IMR-90 (cell line): ENCODE data around the gene ZNRD2. TPM values are rescaled to one million over a fixed set of nuclear protein-coding genes. Genes with fewer than 3 reads are reported as not detected.

Source experiments
- ATAC-seq: fragments of 200-7000 bp; cut with Tn5 transposase; 2 replicates; pipeline ENCODE4 v1.9.1; 2020; ENCODE audit warnings: low read depth, mild to moderate bottlenecking, moderate library complexity
- BruUV-seq: library from RNA; stranded (reverse); fragments of 400-500 nt; replicated peaks from 2 replicates; lab custom pipeline; 2021; lab: Mats Ljungman, UMichigan
- CTCF ChIA-PET: fragments of 300-600 bp; formaldehyde crosslinking; extraction: SDS; loops from one replicate; lab custom pipeline; 2021; ENCODE audit warnings: antibody characterized with exemption; lab: Yijun Ruan, JAX
- POLR2A ChIA-PET: fragments of 300-600 bp; sonication (Branson Sonifier 250); formaldehyde crosslinking; loops from one replicate; lab custom pipeline; 2022; ENCODE audit warnings: antibody characterized with exemption; ENCODE audit not compliant: unreplicated experiment; lab: Charles Lee
- DNase-seq: peaks from one replicate; pipeline ENCODE4 v3.0.0; 2013
- H2AFZ ChIP-seq: replicated peaks from 2 replicates; pipeline ENCODE3; 2013; ENCODE audit warnings: low read length, mild to moderate bottlenecking; ENCODE audit not compliant: poor library complexity
- H2AK5ac ChIP-seq: 2 replicates; pipeline ENCODE4 v1.6.1; 2013; ENCODE audit warnings: low read depth, low read length, inconsistent platforms
- H2AK9ac ChIP-seq: replicated peaks from 2 replicates; pipeline ENCODE3; 2013; ENCODE audit warnings: mild to moderate bottlenecking, low read depth, low read length, moderate library complexity; ENCODE audit not compliant: poor library complexity
- H2BK120ac ChIP-seq: 2 replicates; pipeline ENCODE4 v1.6.1; 2013; ENCODE audit warnings: low read depth, low read length, inconsistent platforms
- H2BK15ac ChIP-seq: 3 replicates; pipeline ENCODE4 v1.6.1; 2013; ENCODE audit warnings: low read depth, low read length, inconsistent platforms
- H2BK20ac ChIP-seq: 2 replicates; pipeline ENCODE4 v1.6.1; 2013; ENCODE audit warnings: low read depth, mild to moderate bottlenecking, inconsistent platforms, low read length, moderate library complexity
- H2BK5ac ChIP-seq: 2 replicates; pipeline ENCODE4 v1.6.1; 2013; ENCODE audit warnings: mild to moderate bottlenecking, low read depth, low read length, inconsistent platforms; ENCODE audit not compliant: poor library complexity, severe bottlenecking
- H3K14ac ChIP-seq: replicated peaks from 2 replicates; pipeline ENCODE4 v1.6.1; 2013; ENCODE audit warnings: low read depth, low read length, inconsistent platforms
- H3K18ac ChIP-seq: 2 replicates; pipeline ENCODE4 v1.6.1; 2013; ENCODE audit warnings: low read depth, low read length, control low read depth
- H3K23ac ChIP-seq: 2 replicates; pipeline ENCODE4 v1.6.1; 2013; ENCODE audit warnings: low read depth, low read length, inconsistent platforms
- H3K27ac ChIP-seq: 2 replicates; pipeline ENCODE4 v1.5.1; 2013; ENCODE audit warnings: mild to moderate bottlenecking, control low read depth, low read length; ENCODE audit not compliant: insufficient read depth
- H3K27me3 ChIP-seq: 2 replicates; pipeline ENCODE4 v1.6.1; 2013; ENCODE audit warnings: low read length; ENCODE audit not compliant: control insufficient read depth, insufficient read depth
- H3K36me3 ChIP-seq: 2 replicates; pipeline ENCODE4 v1.6.1; 2013; ENCODE audit warnings: low read length, mixed read lengths; ENCODE audit not compliant: control insufficient read depth, insufficient read depth
- H3K4ac ChIP-seq: 2 replicates; pipeline ENCODE4 v1.6.1; 2013; ENCODE audit warnings: low read depth, low read length, inconsistent platforms
- H3K4me1 ChIP-seq: 2 replicates; pipeline ENCODE4 v1.6.1; 2013; ENCODE audit warnings: low read length, mixed read lengths; ENCODE audit not compliant: control insufficient read depth, insufficient read depth
- H3K4me2 ChIP-seq: 2 replicates; pipeline ENCODE4 v1.6.1; 2013; ENCODE audit warnings: low read depth, mild to moderate bottlenecking, control low read depth, low read length, moderate library complexity
- H3K4me3 ChIP-seq: 2 replicates; pipeline ENCODE4 v1.5.1; 2013; ENCODE audit warnings: low read depth, mild to moderate bottlenecking, control low read depth, low read length, moderate library complexity; ENCODE audit not compliant: insufficient read depth
- H3K56ac ChIP-seq: 2 replicates; pipeline ENCODE4 v1.6.1; 2013; ENCODE audit warnings: low read length, inconsistent platforms; ENCODE audit not compliant: insufficient read depth; ENCODE audit errors: extremely low read depth
- H3K79me1 ChIP-seq, 2 experiments: 2 replicates each; pipeline ENCODE4 v1.6.1; 2013; ENCODE audit warnings: low read length in 2 of 2, inconsistent platforms in 1 of 2, low read depth in 1 of 2
- H3K9ac ChIP-seq: 2 replicates; pipeline ENCODE4 v1.6.1; 2013; ENCODE audit warnings: low read depth, low read length, control low read depth
- H3K9me1 ChIP-seq: 2 replicates; pipeline ENCODE4 v1.6.1; 2013; ENCODE audit warnings: low read length, inconsistent platforms; ENCODE audit not compliant: insufficient read depth
- H3K9me3 ChIP-seq: 2 replicates; pipeline ENCODE4 v1.6.1; 2013; ENCODE audit warnings: low read length; ENCODE audit not compliant: control insufficient read depth, insufficient read depth
- H4K20me1 ChIP-seq: 2 replicates; pipeline ENCODE4 v1.6.1; 2013; ENCODE audit warnings: low read length, inconsistent platforms; ENCODE audit not compliant: insufficient read depth
- H4K5ac ChIP-seq: 2 replicates; pipeline ENCODE4 v1.6.1; 2013; ENCODE audit warnings: mild to moderate bottlenecking, low read depth, low read length, control low read depth
- H4K8ac ChIP-seq, 2 experiments: 2 replicates each; pipeline ENCODE4 v1.6.1; 2013; ENCODE audit warnings: low read depth in 2 of 2, low read length in 2 of 2, control low read depth in 1 of 2, inconsistent platforms in 1 of 2
- H4K91ac ChIP-seq: 2 replicates; pipeline ENCODE4 v1.6.1; 2013; ENCODE audit warnings: low read depth, low read length, inconsistent platforms; ENCODE audit not compliant: insufficient read depth
- MAFK ChIP-seq: IDR thresholded peaks from 2 replicates; pipeline ENCODE4 v1.6.1; 2012; ENCODE audit warnings: low read depth, low read length, improper control_type of control experiment
- MXI1 ChIP-seq: IDR thresholded peaks from 2 replicates; pipeline ENCODE4 v1.6.1; 2012; ENCODE audit warnings: low read depth, mild to moderate bottlenecking, low read length, moderate library complexity, borderline replicate concordance
- RAD21 ChIP-seq: IDR thresholded peaks from 2 replicates; pipeline ENCODE4 v1.6.1; 2012; ENCODE audit warnings: low read length, improper control_type of control experiment
- RCOR1 ChIP-seq: IDR thresholded peaks from 2 replicates; pipeline ENCODE4 v1.6.1; 2012; ENCODE audit warnings: mild to moderate bottlenecking, low read length, improper control_type of control experiment; ENCODE audit not compliant: insufficient replicate concordance
- WGBS, 2 experiments: methylation state at CpG; one replicate each; pipeline versions ENCODE4 v1.1.5 to v1.1.7; 2013; ENCODE audit warnings: missing lambda C conversion rate in 2 of 2; ENCODE audit not compliant: insufficient read length in 1 of 2; ENCODE audit errors: extremely low coverage in 2 of 2; 5-methylcytosine and 5-hydroxymethylcytosine counted together
- dilution Hi-C: fragments of 300-500 bp; cut with HindIII; formaldehyde crosslinking; loops from one replicate; pipeline ENCODE4 v1.14.3; 2018; ENCODE audit warnings: low sequenced_read_pairs; ENCODE audit not compliant: unreplicated experiment
- in situ Hi-C: fragments of 300-500 bp; cut with MboI; formaldehyde crosslinking; loops from 3 replicates; pipeline ENCODE4 v1.14.3; 2019; ENCODE audit warnings: low sequenced_read_pairs, inconsistent platforms, mixed read lengths
- intact Hi-C: fragments of 100-400 bp; cut with micrococcal nuclease; formaldehyde crosslinking; loops from 2 replicates; pipeline ENCODE4 v1.10.0; 2022
- polyA plus RNA-seq, 3 experiments: library from polyadenylated mRNA; depleted of rRNA; stranded (reverse); fragments of >200 nt; gene quantifications; 2 replicates each; pipeline ENCODE4 v1.2.3, GENCODE V29; 2012; ENCODE audit warnings: low replicate concordance in 1 of 3
- total RNA-seq: library from RNA; depleted of rRNA; stranded (reverse); fragments of >200 nt; gene quantifications from 2 replicates; pipeline ENCODE4 v1.2.3, GENCODE V29; 2012

Gene ZNRD2
- total and polyA plus RNA-seq, 2 of the 4 experiments (the other 2 are of a cell fraction), result 75.6 to 90.3 TPM

DNA sequence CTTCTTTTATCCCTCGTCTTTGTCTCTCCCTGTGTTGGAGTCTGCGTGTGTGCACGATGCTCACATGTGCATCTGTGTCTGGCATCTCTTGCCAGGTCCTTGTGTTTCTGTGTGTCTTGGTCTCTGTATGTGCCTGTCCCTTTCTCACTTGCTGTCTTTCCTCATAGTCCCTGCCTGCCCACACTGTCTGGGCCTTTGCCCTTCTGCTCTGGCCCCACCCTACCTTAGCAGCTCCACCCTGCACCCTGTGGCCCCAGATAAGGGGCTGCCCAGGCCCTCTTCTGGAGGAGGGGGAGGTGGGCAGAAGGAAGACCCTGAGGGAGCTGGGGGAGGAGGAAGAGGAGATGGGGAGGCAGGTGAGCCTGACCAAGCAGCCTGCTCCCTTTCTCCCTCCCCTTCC, 8.4 kb downstream of the ZNRD2 start:
- H4K5ac ChIP-seq, result no peak overlapping the region
- H4K91ac ChIP-seq, result no peak overlapping the region
- intact Hi-C loops, result no loop called here
- H4K8ac ChIP-seq, result no peak overlapping the region
- H3K9ac ChIP-seq, result no peak overlapping the region
- H3K4me1 ChIP-seq, result peaks cover 26% of the 10 kb centered on the region
- H2AFZ ChIP-seq, result no peak overlapping the region
- H3K14ac ChIP-seq, result no peak overlapping the region
- no peak overlapping the region for H2BK15ac ChIP-seq
- no peaks in the 10 kb centered on the region for H3K27me3 ChIP-seq
- dilution Hi-C loops, result no loop called here
- peaks cover 8% of the 10 kb centered on the region for H3K9me1 ChIP-seq
- peaks cover 28% of the 10 kb centered on the region; the same call in 1 of the 2 replicates for H3K36me3 ChIP-seq
- no peak overlapping the region for H3K4me2 ChIP-seq
- ATAC-seq (no peak), DNase-seq (no peak)
- no peak overlapping the region; the same call in 1 of the 2 replicates for H3K4ac ChIP-seq
- no peak overlapping the region for H2BK120ac ChIP-seq
- no peak overlapping the region for H3K56ac ChIP-seq
- no peak overlapping the region for H2AK9ac ChIP-seq
- no peaks in the 10 kb centered on the region for H3K9me3 ChIP-seq
- BruUV-seq, result no TSS peak
- H3K18ac ChIP-seq, result no peak overlapping the region
- in situ Hi-C loops, result no loop called here
- ChIA-PET POLR2A (no interaction called here), CTCF (no interaction called here)
- H3K27ac ChIP-seq, result no peak overlapping the region
- H2BK5ac ChIP-seq, result no peak overlapping the region
- H3K79me1 ChIP-seq, result peaks cover 20 to 45% of the 10 kb centered on the region in 2 experiments; a peak in 3 of 4 replicates
- TF ChIP-seq MXI1, result no peak
- no peak for TF ChIP-seq MAFK
- TF ChIP-seq RCOR1, result no peak
- TF ChIP-seq RAD21, result no peak
- H2AK5ac ChIP-seq, result peak overlapping the region; percentile 72; the same call in 1 of the 2 replicates
- WGBS, 2 experiments, result 80% methylated on average over 1 of the region's 3 CpGs; no CpG with 5 or more reads in 1 of the 2 experiments
- peaks cover 16% of the 10 kb centered on the region for H4K20me1 ChIP-seq
- no peak overlapping the region for H3K4me3 ChIP-seq
- no peak overlapping the region for H2BK20ac ChIP-seq
- H3K23ac ChIP-seq, result no peak overlapping the region
